HG03159 (cell line): ENCODE measurements around the gene COMTD1.

Source experiments
- ATAC-seq: cut with Tn5 transposase; IDR thresholded peaks from one replicate; pipeline ENCODE4 v1.9.1; 2021; ENCODE audit warnings: mild to moderate bottlenecking, moderate library complexity; ENCODE audit not compliant: unreplicated experiment

COMTD1 gene

GRCh38 chr10:75245354-75246250 is 9.8 kb upstream of the COMTD1 start:
- no peak for ATAC-seq

GRCh38 chr10:75244487-75245353 is 9.0 kb upstream of the COMTD1 start:
- ATAC-seq: no peak

GRCh38 chr10:75243426-75243825 is 7.7 kb upstream of the COMTD1 start:
- no peak for ATAC-seq

GRCh38 chr10:75240329-75241076 is 4.7 kb upstream of the COMTD1 start:
- ATAC-seq: no peak

- ATAC-seq: no peak
Measured at GRCh38 chr10:75239096-75239790, 3.5 kb upstream of the COMTD1 start.

GRCh38 chr10:75238182-75239095 is 2.7 kb upstream of the COMTD1 start:
- no peak for ATAC-seq

GRCh38 chr10:75236178-75236825 is 545 bp upstream of the COMTD1 start:
- no peak for ATAC-seq

- peak; percentile 8 for ATAC-seq
Measured at GRCh38 chr10:75234683-75235374, 928 bp downstream of the COMTD1 start.

GRCh38 chr10:75234017-75234682 is 1.6 kb downstream of the COMTD1 start:
- ATAC-seq: peak; percentile 47

GRCh38 chr10:75233444-75234016 is 2.2 kb downstream of the COMTD1 start:
- no peak for ATAC-seq

GRCh38 chr10:75231672-75232581 is 3.8 kb downstream of the COMTD1 start:
- ATAC-seq: no peak

- peak; percentile 38 for ATAC-seq
Measured at GRCh38 chr10:75230600-75231038, 5.1 kb downstream of the COMTD1 start.

- ATAC-seq: no peak
Measured at GRCh38 chr10:75229971-75230370, 5.8 kb downstream of the COMTD1 start.

GRCh38 chr10:75228834-75229233 is 6.9 kb downstream of the COMTD1 start:
- ATAC-seq: no peak

GRCh38 chr10:75228278-75228677 is 7.5 kb downstream of the COMTD1 start:
- no peak for ATAC-seq

GRCh38 chr10:75226656-75227055 is 9.1 kb downstream of the COMTD1 start:
- no peak for ATAC-seq
